GM12874 (cell line): ENCODE measurements around the gene HYAL2.

Source experiments
- CTCF ChIP-seq: IDR thresholded peaks from 2 replicates; pipeline ENCODE4 v1.5.1; 2011; ENCODE audit warnings: low read depth, mild to moderate bottlenecking, control low read depth, low read length, moderate library complexity; ENCODE audit not compliant: insufficient read depth

HYAL2 gene

GRCh38 chr3:50322386-50323091 is at the start of gene HYAL2:
Gene HYAL2, minus strand, starts transcription at chr3:50322745. Its CDS starts 2,256 bp downstream, at chr3:50320489.
- no peak for TF ChIP-seq CTCF

- no peak for TF ChIP-seq CTCF
Measured at GRCh38 chr3:50371133-50371685, 48.7 kb upstream of the HYAL2 start.

- TF ChIP-seq CTCF, result no peak
Measured at GRCh38 chr3:50370594-50370993, 48.0 kb upstream of the HYAL2 start.

GRCh38 chr3:50369012-50369670 is 46.6 kb upstream of the HYAL2 start:
- TF ChIP-seq CTCF, result no peak

GRCh38 chr3:50365842-50366220 is 43.3 kb upstream of the HYAL2 start:
- TF ChIP-seq CTCF, result no peak

GRCh38 chr3:50365080-50365841 is 42.7 kb upstream of the HYAL2 start:
- TF ChIP-seq CTCF, result no peak

GRCh38 chr3:50364573-50365079 is 42.1 kb upstream of the HYAL2 start:
- no peak for TF ChIP-seq CTCF
